HEK293T (cell line): ENCODE data around the gene RUNX3.
"Not testable (repeated sequence)": the region's sequence is repeated elsewhere in the genome, so short reads cannot be mapped to it uniquely, and the experiment has no call there.

Experiments
- CTCF ChIA-PET: fragments of 350-600 bp; formaldehyde crosslinking; extraction: SDS; loops from one replicate; lab custom pipeline; 2021; ENCODE audit warnings: antibody characterized with exemption, inconsistent platforms; lab: Yijun Ruan, JAX
- POLR2A ChIA-PET: fragments of 350-600 bp; formaldehyde crosslinking; extraction: SDS; loops from one replicate; lab custom pipeline; 2020; ENCODE audit warnings: antibody characterized with exemption, inconsistent platforms; lab: Yijun Ruan, JAX
- DNase-seq: peaks from one replicate; pipeline ENCODE4 v3.0.0; 2012; ENCODE audit warnings: mixed read lengths; ENCODE audit errors: extremely low spot score
- ARNT ChIP-seq: fragments of 450-650 bp; IDR thresholded peaks from 2 replicates; pipeline ENCODE4 v1.6.1; 2017; ENCODE audit warnings: mild to moderate bottlenecking
- BHLHE40 ChIP-seq: fragments of 450-650 bp; IDR thresholded peaks from 2 replicates; pipeline ENCODE4 v1.6.1; 2016; ENCODE audit warnings: mild to moderate bottlenecking, moderate library complexity, borderline replicate concordance
- CTBP1 ChIP-seq: fragments of 450-650 bp; IDR thresholded peaks from 2 replicates; pipeline ENCODE4 v1.6.1; 2016; ENCODE audit warnings: borderline replicate concordance
- ELF4 ChIP-seq: fragments of 450-650 bp; IDR thresholded peaks from 2 replicates; pipeline ENCODE4 v1.6.1; 2017; ENCODE audit warnings: antibody characterized with exemption
- FOXA1 ChIP-seq: fragments of 450-650 bp; IDR thresholded peaks from 2 replicates; pipeline ENCODE4 v1.6.1; 2016; ENCODE audit warnings: mild to moderate bottlenecking
- FOXK2 ChIP-seq: fragments of 450-650 bp; IDR thresholded peaks from 2 replicates; pipeline ENCODE4 v1.6.1; 2016; ENCODE audit warnings: mild to moderate bottlenecking
- FOXM1 ChIP-seq: fragments of 450-650 bp; IDR thresholded peaks from 2 replicates; pipeline ENCODE4 v1.6.1; 2017; ENCODE audit warnings: mild to moderate bottlenecking, borderline replicate concordance
- HDGF ChIP-seq: fragments of 450-650 bp; IDR thresholded peaks from 2 replicates; pipeline ENCODE4 v1.6.1; 2017; ENCODE audit warnings: antibody characterized with exemption, borderline replicate concordance
- L3MBTL2 ChIP-seq: fragments of 450-650 bp; conservative IDR thresholded peaks from 2 replicates; pipeline ENCODE4 v1.6.1; 2016; ENCODE audit warnings: mild to moderate bottlenecking
- LEF1 ChIP-seq: fragments of 450-650 bp; IDR thresholded peaks from 2 replicates; pipeline ENCODE4 v1.6.1; 2017; ENCODE audit warnings: mild to moderate bottlenecking, borderline replicate concordance
- NFRKB ChIP-seq: fragments of 450-650 bp; IDR thresholded peaks from 2 replicates; pipeline ENCODE4 v1.6.1; 2016; ENCODE audit warnings: mild to moderate bottlenecking, moderate library complexity
- PKNOX1 ChIP-seq: fragments of 450-650 bp; IDR thresholded peaks from 2 replicates; pipeline ENCODE4 v1.6.1; 2016
- SP1 ChIP-seq: fragments of 450-650 bp; IDR thresholded peaks from 2 replicates; pipeline ENCODE4 v1.6.1; 2017
- SUZ12 ChIP-seq: fragments of 450-650 bp; IDR thresholded peaks from 2 replicates; pipeline ENCODE4 v1.6.1; 2016; ENCODE audit warnings: mild to moderate bottlenecking
- TARDBP ChIP-seq: fragments of 450-650 bp; IDR thresholded peaks from 2 replicates; pipeline ENCODE4 v1.6.1; 2016
- ZNF384 ChIP-seq: fragments of 450-650 bp; IDR thresholded peaks from 2 replicates; pipeline ENCODE4 v1.6.1; 2016

Gene RUNX3

GRCh38 chr1:24894002-24894401 is 36.1 kb downstream of the RUNX3 start:
- DNase-seq, result no peak
- CTCF ChIA-PET, result no interaction called here
- POLR2A ChIA-PET, result no interaction called here
- TF ChIP-seq LEF1, result no peak
- no peak for TF ChIP-seq CTBP1
- no peak for TF ChIP-seq SP1
- TF ChIP-seq NFRKB, result no peak
- no peak for TF ChIP-seq PKNOX1
- no peak for TF ChIP-seq L3MBTL2
- TF ChIP-seq ARNT, result no peak
- no peak for TF ChIP-seq TARDBP
- no peak for TF ChIP-seq ZNF384
- no peak for TF ChIP-seq FOXA1
- TF ChIP-seq SUZ12, result no peak
- no peak for TF ChIP-seq BHLHE40

GRCh38 chr1:24893431-24893830 is 36.6 kb downstream of the RUNX3 start:
- ChIA-PET CTCF (no interaction called here), POLR2A (no interaction called here)
- DNase-seq, result no peak
- no peak for TF ChIP-seq FOXA1
- no peak for TF ChIP-seq ELF4
- TF ChIP-seq ARNT, result no peak
- TF ChIP-seq FOXM1, result no peak
- no peak for TF ChIP-seq HDGF
- no peak for TF ChIP-seq CTBP1
- no peak for TF ChIP-seq L3MBTL2
- TF ChIP-seq SUZ12, result no peak
- no peak for TF ChIP-seq PKNOX1
- no peak for TF ChIP-seq FOXK2
- TF ChIP-seq SP1, result no peak

GRCh38 chr1:24892188-24893153 is 37.6 kb downstream of the RUNX3 start:
- no peak for DNase-seq
- ChIA-PET CTCF (no interaction called here), POLR2A (no interaction called here)
- no peak for TF ChIP-seq BHLHE40

- DNase-seq, POLR2A ChIA-PET, CTCF ChIA-PET: not testable (repeated sequence)
Measured at GRCh38 chr1:24891367-24891766, 38.7 kb downstream of the RUNX3 start.

GRCh38 chr1:24890887-24891286 is 39.2 kb downstream of the RUNX3 start:
- ChIA-PET POLR2A (no interaction called here), CTCF (no interaction called here)
- no peak for TF ChIP-seq ELF4
- TF ChIP-seq FOXM1, result no peak
- no peak for TF ChIP-seq SUZ12
- no peak for TF ChIP-seq HDGF
- TF ChIP-seq SP1, result no peak
- TF ChIP-seq PKNOX1, result no peak
- no peak for TF ChIP-seq L3MBTL2
- no peak for TF ChIP-seq NFRKB
- DNase-seq, result no peak

GRCh38 chr1:24888971-24889676 is 41.0 kb downstream of the RUNX3 start:
- TF ChIP-seq SP1, result no peak
- no peak for TF ChIP-seq TARDBP
- TF ChIP-seq NFRKB, result no peak
- no peak for TF ChIP-seq LEF1
- TF ChIP-seq PKNOX1, result no peak
- no peak for TF ChIP-seq ELF4
- no peak for TF ChIP-seq FOXA1
- TF ChIP-seq L3MBTL2, result no peak
- TF ChIP-seq FOXK2, result no peak
- TF ChIP-seq FOXM1, result no peak
- TF ChIP-seq HDGF, result no peak
- no peak for TF ChIP-seq CTBP1
- TF ChIP-seq ZNF384, result no peak
- TF ChIP-seq ARNT, result no peak
- TF ChIP-seq SUZ12, result no peak
- TF ChIP-seq BHLHE40, result no peak
- ChIA-PET POLR2A (no interaction called here), CTCF (no interaction called here)
- DNase-seq, result no peak
